Activated naive CD4-positive, alpha-beta T cell treated with anti-CD3 and anti-CD28 coated beads, Interleukin-2, amount 50 U/mL, for 16 hours (primary cell): Measurements from ENCODE around the gene KRT28.
"Not testable (repeated sequence)": the region's sequence is repeated elsewhere in the genome, so short reads cannot be mapped to it uniquely, and the experiment has no call there.

Experiments used
- DNase-seq: peaks from one replicate; pipeline ENCODE4 v3.0.0-alpha.2; 2020

KRT28 gene

DNA sequence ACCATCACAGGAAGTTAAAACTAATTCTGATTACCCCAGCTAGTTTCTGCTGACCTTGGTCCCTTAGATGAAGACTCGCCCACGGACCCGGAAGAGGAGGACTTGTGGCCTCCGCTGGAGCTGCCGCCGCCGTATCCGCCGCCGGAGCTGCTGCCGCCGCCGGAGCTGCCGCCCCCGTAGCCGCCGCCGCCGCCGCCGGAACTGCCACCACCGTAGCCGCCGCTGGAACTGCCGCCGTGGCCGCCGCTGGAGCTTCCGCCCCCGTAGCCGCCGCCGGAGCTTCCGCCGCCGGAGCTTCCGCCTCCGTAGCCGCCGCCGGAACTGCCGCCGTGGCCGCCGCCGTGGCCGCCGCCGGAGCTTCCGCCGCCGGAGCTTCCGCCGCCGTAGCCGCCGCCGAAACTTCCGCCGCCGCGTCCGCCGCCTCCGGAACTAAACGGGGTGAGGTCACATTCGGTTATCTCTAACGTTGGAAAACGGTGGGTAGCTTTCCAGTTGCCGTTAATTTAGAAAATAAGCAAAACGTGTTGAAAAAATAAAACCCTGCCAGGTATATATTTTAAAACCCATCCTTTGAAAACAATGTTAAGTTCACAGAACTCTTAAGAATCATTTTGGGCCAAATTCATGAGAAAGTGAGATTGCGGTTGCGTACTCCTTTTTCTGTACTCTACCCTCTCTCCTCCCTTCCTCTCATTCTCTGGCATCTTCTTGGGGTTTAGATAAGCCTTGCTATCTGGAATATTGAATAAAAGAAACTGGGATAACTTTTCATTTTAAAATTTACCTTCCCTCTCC, 19.2 kb upstream of the KRT28 start:
- DNase-seq = peak; percentile 85

DNA sequence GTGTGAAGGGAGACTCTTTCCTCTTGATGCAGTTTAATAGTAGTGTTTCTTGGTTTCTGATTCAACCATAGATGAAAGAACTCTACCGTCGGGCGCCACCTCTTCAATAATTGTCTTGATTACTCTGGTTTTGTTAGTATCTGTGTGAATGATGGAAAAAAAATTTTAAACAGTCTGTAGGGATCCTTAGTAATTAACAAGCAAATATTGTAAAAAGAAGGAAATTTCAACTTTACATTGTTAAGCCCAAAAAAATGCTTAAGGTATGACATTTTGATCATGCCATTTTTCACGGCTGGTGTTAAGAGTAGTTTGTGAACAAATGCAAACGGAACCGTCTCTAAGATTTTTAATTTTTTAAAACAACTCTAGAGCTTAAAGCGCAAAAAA, 18.6 kb upstream of the KRT28 start:
- no peak for DNase-seq

DNA sequence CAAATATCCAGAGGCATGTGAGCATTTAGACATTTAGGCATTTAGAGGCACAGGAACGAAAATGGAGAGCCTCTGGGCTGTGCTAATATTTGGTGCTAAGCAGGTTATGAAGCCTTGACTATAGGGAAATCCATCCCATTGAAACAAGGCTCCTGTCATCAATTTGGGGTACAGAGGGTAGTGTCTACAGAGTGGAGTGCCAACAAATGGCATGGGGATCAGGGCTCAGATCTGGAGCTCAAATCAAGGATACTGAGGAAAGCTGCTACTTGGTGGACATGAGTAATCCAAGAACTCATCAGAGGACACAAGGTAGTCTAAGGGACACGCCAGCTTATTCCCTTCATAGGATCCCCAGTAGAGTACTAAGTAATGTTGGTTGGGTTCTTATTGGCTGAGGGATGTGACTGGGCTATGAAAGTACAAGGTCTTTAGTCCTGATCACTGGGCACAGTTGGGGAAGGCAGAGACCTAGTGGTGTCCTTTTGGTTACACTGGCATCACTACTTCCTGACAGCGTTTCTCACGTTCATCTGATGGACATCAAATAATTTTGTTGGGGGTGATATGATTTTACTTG, 17.4 kb upstream of the KRT28 start:
- DNase-seq = no peak

- DNase-seq = no peak
Measured at GRCh38 chr17:40816569-40816968, 16.8 kb upstream of the KRT28 start.

DNA sequence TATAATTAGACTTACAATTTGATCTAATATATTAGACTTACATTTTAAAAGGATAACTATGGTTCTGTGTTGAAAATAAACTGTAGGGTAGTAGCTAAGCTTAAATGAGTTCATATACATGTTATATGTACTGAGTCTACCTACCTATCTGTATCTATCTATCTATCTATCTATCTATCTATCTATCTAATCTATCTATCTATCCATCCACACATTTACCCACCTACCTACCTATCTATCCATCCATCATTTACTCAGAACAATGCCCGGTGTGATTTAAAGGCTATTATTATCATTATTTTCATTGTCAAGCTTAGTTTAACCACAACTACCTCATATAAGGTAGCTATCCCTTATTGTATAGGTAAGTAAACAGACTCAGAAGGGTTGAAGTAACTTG, 15.6 kb upstream of the KRT28 start:
- DNase-seq = no peak

GRCh38 chr17:40814657-40815056, 14.9 kb upstream of the KRT28 start:
- not testable (repeated sequence) for DNase-seq

- DNase-seq = no peak
Measured at GRCh38 chr17:40813804-40814203, 14.0 kb upstream of the KRT28 start.

- DNase-seq = no peak
Measured at GRCh38 chr17:40812639-40813038, 12.9 kb upstream of the KRT28 start.

GRCh38 chr17:40810494-40810893, 10.7 kb upstream of the KRT28 start:
- no peak for DNase-seq

DNA sequence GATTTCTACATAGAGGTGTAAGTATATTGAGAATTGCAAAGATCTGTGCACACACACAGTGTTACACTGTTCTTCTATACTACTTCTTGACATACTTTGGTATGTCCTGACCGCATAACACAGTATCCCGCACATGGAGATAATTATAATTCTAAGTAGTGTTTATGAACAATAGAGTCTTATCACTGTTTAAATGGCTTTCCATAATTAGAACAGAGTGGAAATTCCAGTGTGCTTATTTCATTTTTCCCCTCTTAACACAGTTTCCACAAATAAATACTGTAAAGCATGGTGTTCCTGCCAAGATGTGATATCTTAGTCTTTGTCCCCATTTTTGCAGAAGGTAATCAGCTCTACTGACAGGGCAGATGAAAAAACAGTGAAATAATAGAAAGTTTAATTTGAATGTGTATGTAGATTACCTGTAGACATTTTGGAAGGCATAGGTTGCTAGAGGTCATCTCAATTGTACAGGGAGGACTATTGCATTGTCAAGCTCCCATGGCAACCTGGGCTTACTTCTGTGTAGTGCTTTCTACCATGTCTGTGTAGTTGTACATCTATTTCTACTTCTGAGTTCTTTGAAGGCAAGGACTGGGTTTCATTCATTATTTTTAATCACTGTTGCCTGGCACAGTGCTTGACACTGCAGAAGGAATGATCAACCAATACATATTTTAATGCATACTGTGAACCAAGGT, 10.1 kb upstream of the KRT28 start:
- no peak for DNase-seq

GRCh38 chr17:40806131-40806530, 6.4 kb upstream of the KRT28 start:
- DNase-seq = no peak

DNA sequence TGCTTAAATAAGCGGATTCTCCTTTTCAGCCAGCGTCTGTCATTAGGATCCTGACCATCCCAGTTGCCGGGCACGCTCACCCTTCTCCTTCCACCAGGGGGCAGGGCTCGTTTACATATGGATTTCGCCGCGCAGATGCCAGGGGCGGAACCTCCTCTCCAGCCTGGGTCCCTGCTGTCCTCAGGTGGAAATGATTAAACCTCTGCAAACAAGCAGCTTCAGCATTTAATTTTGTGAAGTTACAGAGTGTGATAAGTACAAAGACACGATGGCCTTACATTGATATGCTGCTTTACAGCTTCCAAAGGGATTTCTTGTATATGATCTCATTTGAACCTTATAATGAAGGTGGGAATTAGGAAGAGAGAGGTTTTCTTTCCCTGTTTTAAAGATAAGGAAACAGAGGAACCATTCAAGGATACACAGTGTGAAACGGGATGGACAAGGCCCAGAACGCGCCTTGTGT, 3.9 kb upstream of the KRT28 start:
- DNase-seq = peak; percentile 76

DNA sequence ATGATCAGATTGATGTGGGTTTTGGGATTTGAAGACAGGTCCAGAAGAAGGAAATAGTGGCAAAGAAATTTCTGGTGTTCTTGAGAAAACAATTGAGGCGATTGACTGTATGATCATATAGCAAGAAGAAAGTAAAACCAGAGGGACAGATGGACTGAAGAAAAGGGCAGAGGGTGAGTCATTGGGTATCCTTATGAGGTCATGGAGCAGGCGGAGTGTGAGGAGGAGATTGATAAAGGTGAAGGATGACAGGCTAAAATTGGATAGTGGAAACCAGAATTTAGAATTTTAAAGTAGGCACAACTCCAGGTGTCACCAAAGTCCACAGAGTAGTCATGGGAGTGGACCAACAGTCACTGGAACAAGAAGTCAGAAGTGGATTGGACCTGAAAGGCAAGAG, 1.4 kb upstream of the KRT28 start:
- no peak for DNase-seq

GRCh38 chr17:40800381-40800780, 622 bp upstream of the KRT28 start:
- no peak for DNase-seq

DNA sequence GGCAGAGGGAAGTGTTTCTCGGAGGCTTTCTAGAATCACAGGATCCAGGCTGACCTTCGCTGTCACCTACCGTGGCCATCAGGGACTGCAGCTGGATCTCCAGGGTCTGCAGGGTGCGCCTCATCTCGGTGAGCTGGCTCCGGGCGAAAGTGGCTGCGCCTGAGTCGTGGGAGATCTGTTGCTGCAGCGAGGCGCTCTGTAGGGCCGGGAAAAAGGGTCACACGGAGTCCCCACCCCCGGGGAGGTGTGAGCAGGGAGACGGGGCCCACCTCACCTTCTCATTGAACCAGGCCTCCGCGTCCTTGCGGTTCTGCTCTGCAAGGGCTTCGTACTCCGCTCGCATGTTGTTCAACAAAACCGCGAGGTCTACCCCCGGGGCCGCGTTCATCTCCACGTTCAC, 2.9 kb downstream of the KRT28 start:
- DNase-seq = no peak

- DNase-seq = no peak
Measured at GRCh38 chr17:40795019-40795667, 4.6 kb downstream of the KRT28 start.

GRCh38 chr17:40794466-40794865, 5.3 kb downstream of the KRT28 start:
- no peak for DNase-seq

DNA sequence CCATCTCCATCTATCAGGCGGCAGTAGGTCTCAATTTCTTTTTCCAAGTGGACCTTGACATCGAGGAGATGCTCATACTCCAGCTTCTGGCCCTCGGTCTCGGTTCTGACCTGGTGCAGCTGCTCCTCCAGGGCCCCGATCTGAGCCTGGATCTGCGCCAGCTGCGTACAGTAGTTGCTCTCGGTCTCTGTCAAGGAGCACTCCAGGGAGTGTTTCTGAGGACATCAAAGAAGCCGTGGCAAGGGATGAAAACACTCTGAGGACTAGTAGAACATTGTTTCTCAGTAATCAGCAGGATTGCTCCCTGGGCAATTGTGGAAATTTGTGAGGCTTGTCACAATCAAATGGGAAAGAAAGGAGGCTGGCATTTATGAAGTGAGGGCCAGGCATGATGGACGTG, 5.9 kb downstream of the KRT28 start:
- DNase-seq = no peak

DNA sequence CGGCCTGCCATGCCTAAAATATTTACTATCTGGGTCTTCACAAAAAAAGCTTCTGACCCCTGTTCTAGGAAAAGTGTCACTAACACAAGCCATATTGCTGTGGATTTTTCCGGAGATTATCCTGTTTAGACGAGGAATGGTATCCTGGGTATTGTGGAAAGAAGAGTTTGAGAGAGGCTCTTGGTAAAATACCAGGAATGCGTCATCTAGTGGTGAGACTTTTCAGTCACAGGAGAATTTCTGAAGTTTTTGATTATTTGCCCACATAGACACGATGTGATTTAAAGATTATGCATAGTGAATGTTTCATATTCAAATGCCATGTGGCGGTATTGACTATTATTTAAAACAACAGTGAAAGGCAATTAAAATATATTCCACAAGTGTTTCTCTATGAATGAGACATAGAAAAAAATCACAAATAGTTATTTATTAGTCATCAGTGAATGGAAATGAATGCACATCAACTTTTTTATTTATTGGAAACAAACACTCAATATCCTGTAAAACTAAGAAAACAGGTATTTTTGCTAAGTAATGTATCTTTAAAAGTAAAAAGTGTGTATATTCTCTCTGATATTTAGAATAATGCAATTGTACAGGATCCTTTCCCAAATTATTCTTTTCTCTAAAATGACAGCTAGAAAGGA, 7.8 kb downstream of the KRT28 start:
- DNase-seq = no peak

DNA sequence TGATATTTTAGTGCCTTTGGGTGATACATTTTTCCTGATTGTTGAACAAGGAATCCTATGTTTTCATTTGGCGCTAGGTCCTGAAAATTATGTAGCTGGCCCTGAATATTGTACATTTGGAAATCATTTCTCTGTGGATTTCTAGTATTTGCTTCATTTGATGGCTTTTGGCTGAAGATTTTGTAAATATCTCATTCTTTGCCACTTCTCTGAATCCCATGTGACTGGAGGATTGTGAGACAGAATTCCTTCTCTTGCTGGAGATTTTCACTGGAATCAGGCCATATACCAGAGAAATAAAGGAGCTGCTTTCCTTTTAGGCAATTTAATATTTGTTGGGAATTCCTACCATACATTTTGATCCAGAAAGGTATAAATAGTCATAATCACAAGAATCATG, 8.6 kb downstream of the KRT28 start:
- no peak for DNase-seq

GRCh38 chr17:40782450-40782849, 17.3 kb downstream of the KRT28 start, which contains the start of gene KRT27:
KRT27 (minus strand) TSS chr17:40782550; CDS start chr17:40782493, 57 bp downstream.
- no peak for DNase-seq

DNA sequence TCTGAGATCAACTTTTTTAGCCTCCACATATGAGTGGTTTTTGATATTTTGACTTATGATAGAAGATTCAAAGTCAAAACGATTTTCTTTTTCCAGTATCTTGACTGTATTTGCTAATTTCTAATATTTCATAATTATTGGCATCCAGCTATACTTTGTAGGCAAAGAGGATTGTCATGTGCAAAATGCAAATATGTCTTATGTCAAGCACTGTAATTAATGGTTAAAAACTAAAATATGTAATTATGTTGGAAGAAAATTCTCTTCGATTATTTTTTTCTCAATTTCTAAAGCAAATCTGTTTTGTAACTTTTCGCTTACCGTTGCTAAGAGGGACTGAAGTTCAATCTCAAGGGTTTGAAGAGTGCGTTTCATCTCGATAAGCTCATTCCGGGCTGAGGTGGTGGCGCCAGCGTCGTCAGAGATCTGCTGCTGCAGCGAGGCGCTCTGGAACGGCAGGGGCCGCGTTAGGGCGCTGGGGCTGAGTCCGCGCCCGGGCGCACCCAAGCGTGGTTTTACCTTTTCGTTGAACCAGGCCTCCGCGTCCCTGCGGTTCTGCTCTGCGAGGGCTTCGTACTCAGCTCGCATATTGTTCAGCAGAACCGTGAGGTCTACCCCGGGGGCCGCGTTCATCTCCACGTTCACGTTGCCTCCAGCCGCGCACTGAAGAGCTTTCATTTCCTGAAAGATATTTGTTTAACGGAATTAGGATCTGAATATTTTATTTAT, 20.4 kb downstream of the KRT28 start:
- peak; percentile 38 for DNase-seq
